HG03064 (cell line): ENCODE results near the gene VAV3.

Source experiments
- ATAC-seq: cut with Tn5 transposase; IDR thresholded peaks from one replicate; pipeline ENCODE4 v1.9.1; 2021; ENCODE audit warnings: low read depth; ENCODE audit not compliant: unreplicated experiment

Gene VAV3

DNA sequence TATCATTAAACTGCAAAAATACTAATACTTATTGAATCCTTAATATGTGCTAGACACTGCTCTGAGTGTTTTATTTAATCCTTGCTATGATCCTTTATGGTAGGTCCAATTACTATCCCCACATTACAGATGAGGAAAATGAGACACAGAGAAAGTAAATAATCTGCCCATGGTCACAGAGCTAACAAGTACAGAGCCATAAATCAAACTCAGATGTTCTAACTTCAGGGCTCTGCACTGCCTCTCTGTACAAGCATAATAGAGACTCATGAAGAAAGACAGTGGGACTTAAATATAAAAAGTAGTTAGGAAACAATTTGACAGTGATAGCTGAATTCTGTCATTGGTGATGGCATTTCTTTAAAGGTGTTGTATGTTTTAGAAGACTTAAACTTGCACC, 346.4 kb downstream of the VAV3 start:
- ATAC-seq, result no peak

DNA sequence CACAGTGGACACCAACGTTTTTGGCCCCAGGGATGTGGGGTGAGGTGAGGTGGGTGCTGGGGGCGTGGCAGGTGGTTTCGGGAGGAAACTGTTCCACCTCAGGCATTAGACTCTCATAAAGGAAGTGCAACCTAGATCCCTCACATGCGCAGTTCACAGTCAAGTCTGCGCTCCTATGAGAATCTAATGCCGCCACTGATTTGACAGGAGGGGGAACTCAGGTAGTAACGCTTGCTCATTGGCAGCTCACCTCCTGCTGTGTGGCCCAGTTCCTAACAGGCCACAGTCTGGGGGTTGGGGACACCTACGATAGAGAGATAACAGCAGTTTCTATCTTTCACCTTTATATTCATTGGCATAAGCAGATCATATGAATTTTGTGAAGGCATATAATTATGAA, 347.1 kb downstream of the VAV3 start:
- ATAC-seq, result no peak

DNA sequence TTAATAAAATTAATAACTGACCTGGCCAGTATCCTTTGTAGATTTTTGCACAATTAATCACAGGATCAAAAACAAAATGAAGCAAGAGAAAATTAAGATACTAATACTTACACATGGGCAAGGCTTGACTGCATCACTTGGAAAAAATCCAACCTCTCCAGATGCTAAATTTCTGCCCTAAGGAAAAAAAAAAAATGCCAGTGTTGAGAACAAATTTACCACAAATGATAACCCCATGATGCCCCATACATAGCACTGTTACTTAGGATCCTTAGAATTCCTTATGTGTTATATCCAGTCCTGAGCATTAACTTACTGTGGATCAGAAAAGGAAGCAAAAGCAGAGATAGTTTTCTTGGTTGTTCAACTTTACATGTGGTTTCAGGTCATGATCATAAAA, 347.5 kb downstream of the VAV3 start:
- no peak for ATAC-seq

DNA sequence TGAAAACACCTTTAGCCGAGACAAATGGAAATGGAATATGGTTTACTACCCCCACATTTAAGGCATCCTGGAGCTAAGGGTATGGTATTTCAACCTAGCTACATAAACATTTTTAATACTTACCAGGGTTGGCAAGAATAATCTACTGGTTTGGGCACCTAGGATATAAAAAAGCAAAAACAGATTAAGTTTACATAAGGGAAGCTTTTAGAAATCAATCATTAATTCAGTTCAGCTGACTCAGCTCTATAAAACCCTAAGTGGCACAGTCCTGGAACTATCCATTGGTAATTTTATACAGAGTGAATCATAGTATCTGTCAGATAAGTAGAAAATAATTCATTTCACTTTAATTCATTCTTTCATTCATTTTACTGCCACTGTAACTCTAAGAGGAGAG, 355.2 kb downstream of the VAV3 start:
- ATAC-seq, result no peak

DNA sequence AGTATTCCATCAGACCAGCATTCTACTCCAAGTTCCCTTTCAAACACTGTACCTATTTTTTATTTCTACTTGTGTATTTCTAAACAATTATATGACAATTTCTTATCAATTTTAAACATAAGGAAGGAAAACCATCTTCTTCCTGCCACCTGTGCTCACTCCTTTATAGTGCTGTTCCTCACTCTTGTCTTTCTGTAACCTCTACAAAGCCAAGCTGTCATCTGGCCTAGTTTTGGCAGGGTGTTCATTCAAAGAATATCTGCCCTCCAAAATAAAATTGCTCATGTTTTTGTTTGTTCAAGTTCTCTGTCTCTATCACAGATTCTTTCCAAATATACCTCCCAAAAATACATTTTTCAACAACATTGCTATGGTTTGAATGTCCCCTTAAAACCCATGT, 360.2 kb downstream of the VAV3 start:
- no peak for ATAC-seq

DNA sequence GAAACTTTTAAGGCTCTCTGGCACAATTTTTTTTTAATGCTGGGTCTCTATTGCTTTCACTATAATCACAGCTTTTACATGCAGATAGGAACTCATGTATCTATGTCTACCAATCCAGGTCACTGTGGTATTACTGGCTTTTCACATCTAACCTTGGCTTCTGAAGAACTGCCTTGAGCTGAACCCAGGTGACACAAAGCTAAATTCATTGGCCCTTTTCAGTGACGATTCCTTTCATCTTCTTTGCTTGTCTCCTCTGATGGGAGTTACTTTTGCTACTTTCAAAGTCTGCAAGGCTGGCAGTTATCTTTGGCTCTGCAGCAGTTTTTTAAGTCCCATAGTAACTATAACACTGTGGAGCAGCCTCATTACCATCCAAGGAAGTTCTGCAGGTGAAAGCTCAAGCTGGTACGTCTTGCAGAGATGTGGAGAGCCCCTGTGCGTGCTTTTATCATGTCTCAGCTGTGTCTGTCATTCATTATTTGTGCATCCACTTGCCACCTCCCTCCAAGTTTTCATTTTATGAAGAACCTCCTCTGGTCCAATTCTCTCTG, 364.3 kb downstream of the VAV3 start:
- no peak for ATAC-seq

DNA sequence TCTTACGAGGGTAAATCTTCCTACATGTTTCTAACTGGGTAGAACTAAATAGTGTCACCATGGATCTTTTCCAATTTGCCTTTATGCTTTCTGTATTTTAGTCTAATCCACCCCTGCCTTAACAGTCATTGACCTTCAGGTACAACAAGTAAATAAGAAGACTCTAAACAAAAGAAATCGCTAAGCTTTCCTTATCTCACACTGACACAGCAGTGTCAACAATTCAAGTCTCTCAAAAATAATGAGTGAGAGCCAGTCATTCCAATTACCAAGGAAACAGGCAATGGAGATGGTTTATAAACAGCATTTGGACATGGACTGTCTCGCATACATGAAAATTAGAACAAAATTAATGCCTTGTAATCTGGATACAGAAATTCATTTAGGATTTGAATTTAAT, 365.8 kb downstream of the VAV3 start:
- ATAC-seq, result no peak

DNA sequence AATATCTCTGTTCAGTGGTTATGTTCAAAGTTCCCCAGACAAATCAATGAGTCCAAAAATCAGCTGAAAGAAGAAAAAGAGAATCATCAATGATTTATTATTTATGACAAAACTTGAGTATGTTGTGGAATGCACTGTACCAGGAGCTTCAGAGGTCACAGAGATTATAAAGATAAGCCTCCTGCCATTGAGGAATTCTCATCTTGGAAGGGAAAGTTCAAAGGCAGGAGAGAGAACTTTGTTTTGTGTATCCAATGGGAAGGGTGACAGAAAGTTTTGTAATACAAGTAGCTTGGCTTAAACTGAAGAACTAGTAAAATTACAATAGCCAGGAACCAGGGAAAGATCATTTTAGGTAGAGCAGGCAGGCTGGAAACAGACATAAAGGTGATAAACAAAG, 367.7 kb downstream of the VAV3 start:
- no peak for ATAC-seq

DNA sequence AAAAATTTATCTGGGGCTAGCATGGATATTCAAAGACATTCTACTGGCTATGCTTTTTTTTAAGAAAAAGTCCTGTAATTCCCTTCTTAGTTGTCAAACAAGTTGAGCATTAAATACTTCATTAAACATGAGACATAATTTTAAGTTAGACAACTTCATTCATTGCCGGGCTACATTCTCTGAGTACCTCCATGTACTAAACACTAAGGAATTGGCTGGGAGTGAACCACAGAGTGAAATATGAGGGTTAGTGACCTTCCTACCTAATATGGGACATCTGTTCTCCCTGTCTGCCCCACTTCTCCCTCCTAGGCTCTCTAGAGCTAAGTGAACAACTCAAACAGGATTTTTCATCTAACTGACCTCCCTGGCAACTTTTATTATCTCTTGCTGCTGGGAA, 370.4 kb downstream of the VAV3 start:
- ATAC-seq, result no peak

DNA sequence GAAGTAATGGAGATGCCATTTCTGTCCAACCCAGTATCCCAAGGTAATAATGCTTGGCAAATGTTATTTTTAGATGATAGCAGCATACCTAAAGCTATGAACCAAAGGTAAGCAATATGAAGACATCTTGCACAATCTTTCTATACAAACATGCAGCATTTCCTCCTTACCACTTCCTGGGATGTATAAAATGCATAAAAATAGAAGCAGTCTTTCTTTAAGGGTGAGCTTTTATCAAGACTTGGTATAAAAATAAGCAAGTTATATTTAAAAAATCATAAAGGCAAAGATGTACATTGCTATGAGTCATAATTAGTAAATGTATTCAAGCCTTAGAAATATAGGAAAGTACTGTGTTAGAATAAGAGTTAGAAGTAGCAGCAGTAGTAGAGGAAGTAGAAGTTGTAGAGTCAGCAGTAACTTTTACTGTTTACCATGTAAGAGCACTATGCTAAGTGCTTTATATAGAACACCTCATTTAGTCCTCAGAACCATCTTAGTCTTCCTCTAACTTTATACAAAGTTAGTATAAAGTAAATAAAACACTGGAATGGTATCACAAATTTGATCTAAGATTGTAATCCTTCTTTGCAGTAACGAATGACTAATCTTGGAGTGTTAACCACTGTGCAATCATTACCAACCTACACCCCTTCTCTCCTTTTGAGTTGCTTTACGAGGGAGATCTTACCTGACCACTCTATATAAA, 371.3 kb downstream of the VAV3 start:
- ATAC-seq, result no peak

DNA sequence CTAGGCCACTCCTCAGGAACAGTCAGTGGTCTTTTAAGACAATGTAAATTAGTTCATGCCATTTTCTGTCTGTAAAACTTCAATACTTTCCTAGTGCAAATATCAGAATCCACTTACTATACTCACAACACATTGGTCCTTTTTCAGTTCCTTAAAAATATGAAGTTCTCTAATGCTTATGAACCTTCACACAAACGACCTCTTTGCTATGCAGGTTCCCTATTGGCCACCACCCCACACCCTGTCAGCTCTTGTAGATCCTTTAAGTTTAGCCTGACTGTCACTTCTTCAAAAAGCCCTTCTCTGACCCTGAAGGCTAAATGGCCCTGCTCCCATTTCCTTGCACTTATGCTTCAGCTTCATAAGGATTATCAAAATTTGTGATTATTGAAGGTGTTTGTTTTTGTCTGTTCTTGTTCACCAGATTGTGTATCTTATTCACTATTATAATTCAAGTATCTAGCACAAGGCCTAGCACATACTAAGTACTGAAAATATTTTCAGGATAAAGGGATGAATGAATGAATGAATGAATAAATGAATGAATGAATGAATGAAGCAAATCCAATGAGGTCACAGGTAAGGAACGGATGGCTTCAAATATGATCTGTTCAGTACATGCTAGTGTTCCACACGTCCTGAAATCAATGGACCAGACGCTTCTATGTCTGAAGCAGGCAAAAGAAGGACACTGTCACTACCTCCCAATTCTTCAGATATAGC, 373.9 kb downstream of the VAV3 start:
- no peak for ATAC-seq

DNA sequence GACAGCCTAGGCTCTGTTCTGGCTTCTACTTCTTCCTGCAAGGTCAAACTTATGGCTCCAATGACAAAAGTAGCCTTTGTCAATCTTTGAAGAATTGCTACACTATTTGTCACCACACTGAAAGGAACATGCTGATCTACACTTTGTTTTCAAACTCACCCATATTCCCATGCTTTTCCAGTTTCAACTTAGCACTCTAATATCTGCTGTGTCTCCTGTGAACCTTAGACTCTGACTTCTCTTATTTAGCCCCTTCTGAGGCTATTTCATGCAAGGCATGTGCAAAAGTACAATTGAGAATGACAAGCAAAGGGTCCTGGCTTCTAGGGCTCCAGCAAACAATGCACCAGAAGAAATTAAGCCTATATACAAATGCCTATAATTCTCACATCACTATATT, 374.9 kb downstream of the VAV3 start:
- no peak for ATAC-seq

DNA sequence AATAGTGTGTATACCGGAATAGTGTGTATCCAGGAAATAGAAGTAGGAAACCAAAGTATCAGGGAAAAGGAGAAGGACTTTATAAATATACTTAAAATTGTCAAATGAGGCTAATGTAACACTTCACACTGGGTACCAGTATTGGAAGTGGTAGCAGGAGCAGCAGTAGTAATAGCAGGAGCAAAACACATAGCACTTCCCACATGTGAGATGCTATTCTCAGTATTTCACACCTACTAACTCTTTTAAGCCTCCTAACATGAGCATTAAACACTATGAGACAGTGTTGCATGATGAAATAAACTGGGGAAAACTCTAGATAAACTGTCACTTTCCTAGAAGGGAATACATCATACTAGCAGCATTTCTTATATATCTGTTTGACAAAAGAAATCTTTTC, 376.7 kb downstream of the VAV3 start:
- ATAC-seq, result no peak

DNA sequence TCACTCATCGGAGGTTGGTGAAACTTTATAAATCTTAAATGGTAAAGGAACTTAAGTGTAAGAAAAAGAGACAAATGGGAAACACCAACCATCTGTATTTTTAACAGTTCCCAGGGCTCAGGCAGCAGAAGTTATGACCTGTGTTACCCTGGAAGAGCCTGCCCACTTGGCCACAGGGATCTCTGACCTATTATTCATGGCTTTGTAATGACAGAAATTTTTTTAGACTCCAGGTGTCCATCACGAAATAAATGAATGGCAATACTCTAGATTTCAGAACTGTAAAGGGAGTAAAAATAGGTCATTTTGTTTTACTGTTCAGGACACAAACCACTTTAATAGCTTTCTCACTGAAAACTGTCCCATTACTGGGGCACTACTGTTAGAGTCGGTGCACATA, 389.8 kb downstream of the VAV3 start:
- ATAC-seq, result no peak

DNA sequence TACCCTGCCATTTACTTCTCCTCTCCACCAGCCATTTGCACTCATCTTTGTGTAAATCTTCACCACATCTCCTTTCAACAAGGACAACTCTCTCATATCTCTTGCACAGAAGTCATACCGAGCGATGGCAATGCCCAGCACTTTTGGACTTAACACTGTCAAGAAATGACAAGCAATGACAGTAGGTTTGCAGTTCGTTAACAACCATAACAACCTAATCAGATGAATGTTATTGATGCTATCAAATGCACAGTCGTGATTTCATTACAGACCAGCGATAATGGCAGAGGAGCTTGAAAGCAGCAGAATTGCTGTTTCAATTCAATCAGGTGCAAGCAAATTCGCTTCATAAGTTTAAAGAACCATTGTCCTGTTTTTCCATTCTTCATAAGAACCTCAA, 390.9 kb downstream of the VAV3 start:
- ATAC-seq, result no peak

DNA sequence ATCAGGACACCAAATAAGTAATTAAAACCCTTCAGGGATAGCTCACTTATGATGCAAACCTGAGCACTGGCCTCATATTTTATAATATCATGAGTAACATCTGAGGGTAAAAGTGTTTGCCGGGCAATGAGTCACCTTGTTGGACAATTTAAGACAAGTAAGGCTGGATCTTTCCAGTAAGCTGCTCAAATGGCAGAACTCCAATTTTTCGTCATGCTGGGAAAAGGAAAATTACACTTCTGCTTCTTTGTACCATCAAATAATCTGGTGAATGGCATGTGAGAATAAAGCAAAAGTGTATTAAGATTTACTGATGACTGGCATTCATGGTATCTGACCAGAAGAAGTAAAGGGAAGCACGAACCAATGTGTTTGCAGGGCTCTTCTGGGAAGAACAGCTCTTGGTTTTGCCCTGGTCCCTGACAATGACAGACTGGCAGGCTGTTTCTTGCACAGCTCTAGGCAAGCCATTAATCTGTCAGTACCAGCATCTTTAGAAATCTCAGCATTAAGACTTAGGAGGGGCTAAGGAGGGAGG, 392.2 kb downstream of the VAV3 start:
- no peak for ATAC-seq

DNA sequence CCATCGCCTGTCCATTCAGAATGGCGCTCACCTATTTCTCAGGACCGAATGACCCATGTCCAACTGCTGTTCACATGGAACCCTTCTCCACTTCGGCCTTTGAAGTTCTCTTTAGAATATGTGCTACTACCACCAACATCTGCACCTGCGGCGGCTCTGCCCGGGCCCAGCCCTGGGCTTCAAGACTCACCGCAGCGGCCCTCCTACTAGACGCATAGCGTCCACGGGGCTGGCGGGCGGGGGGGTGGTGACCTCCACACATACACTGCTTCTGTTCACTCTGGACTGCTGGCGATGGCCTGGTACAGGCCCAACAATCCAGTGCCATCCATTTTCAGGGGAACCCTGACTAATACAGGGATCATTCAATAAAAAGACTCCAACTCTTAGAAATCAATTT, 394.2 kb downstream of the VAV3 start:
- no peak for ATAC-seq

DNA sequence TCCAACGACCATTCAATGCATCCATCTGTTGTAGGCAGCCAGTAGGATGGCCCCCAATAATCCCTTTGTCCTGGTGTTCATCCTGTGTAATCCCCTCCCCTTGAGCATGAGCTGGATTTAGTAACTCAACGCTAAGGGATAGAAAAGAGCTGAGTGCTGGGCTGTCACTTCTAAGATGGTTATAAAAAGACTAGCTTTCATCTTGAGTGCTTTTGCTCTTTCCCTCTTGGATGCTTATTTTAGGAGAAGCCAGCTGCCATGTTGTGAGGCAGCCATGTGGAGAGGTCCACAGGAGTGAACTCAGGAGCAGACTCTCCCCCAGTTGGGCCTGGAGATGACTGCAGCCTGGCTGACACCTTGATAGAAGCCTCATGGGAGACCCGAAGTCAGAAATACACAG, 401.5 kb downstream of the VAV3 start:
- no peak for ATAC-seq

DNA sequence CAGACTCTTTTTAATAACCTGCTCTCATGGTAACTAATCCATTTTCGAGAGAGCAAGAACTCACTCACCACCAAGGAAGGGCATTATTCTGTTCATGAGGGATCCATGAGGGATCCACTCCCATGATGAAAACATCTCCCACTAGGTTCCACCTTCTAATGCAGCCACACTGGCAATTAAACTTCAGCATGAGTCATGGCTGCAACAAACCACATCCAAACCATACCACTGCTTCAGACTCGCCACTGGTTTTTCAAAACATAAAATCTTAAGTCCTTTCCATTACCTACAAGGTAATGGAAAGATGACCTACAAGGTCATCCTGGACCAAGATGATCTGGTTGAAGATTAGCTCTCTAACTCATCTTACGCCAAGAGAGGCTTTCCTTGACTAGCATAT, 405.1 kb downstream of the VAV3 start:
- no peak for ATAC-seq

DNA sequence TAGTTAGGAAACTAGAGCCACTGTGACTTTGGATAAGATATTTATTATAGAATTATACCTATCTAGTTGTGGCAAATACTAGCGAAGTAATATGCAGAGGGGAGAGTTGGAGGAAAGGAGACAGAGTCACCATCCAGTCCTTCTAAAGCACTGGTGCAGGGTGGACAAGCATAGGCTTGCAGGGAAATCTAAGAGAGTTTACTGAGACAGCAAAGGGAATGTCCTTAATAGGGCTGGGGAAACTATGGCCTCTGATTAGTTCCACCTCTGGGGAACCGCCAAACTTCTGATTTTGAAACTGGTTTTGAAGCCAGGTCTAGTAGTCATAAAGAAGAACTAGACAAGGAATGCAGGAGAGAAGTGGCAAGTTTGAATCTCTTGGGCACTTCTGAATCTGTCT, 407.9 kb downstream of the VAV3 start:
- ATAC-seq, result no peak

DNA sequence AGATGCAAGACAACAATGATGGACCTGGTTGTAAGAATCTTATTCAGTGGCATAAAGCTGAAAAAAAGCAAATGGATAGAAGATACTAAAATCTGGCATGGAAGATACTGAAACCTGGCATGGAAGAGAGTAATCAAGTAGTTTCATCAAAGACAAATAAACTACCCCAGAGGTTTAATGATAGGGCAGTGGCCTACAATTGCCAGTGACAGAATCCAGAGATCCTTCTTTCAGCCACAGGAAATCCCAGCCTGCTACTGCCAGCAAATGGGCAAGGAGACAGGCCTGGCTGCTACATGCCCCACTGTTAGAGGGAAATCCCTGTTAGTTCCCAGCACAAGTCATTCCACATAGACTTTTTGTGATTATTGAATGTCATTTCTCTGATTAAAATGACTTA, 409.4 kb downstream of the VAV3 start:
- no peak for ATAC-seq

DNA sequence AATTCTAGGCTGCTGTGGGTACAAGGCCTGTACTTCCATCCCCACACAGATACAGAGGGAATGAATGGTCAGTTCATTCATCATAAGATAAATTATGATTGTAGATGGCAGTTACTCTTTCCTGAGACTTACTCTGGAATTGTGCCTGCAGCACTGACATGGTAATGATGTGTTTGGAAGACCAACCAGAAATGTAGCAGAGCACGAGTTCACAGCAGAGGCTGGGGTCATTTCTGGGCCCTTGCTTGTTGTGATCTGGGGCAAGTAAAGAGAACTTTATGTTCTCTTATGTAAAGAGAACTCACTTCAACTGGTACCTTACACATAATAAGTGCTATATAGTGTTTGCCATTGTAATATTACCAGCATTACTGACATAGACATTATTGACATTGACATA, 412.2 kb downstream of the VAV3 start:
- ATAC-seq, result no peak
